GM12878 (cell line): ENCODE results near the gene TBC1D22B. TPM values are rescaled to one million over a fixed set of nuclear protein-coding genes. Genes with fewer than 3 reads are reported as not detected.

Experiments used
- ATAC-seq: fragments of 200-7000 bp; cut with Tn5 transposase; 3 replicates; pipeline ENCODE4 v1.9.1; 2020; ENCODE audit warnings: mild to moderate bottlenecking, moderate library complexity
- BruUV-seq: library from RNA; stranded (reverse); fragments of 400-500 nt; replicated peaks from 2 replicates; lab custom pipeline; 2021; lab: Mats Ljungman, UMichigan
- CTCF ChIA-PET: fragments of 300-600 bp; sonication (Branson Sonifier 250); formaldehyde crosslinking; extraction: SDS; loops from one replicate; lab custom pipeline; 2021; ENCODE audit warnings: inconsistent platforms; lab: Yijun Ruan, JAX
- POLR2A ChIA-PET: fragments of 350-600 bp; formaldehyde crosslinking; extraction: SDS; loops from one replicate; lab custom pipeline; 2021; ENCODE audit warnings: inconsistent platforms; lab: Charles Lee
- RAD21 ChIA-PET: fragments of 300-600 bp; sonication (Branson Sonifier 250); formaldehyde crosslinking; loops from one replicate; lab custom pipeline; 2023; ENCODE audit warnings: antibody characterized with exemption; ENCODE audit not compliant: unreplicated experiment; lab: Charles Lee
- SMC1A ChIA-PET: fragments of 300-600 bp; sonication (Branson Sonifier 250); formaldehyde crosslinking; loops from one replicate; lab custom pipeline; 2023; ENCODE audit not compliant: unreplicated experiment, uncharacterized antibody; lab: Charles Lee
- DNase-seq: peaks from one replicate; pipeline ENCODE4 v3.0.0-alpha.2; 2011; ENCODE audit warnings: low read depth, low spot score
- FAIRE-seq: peaks from 3 replicates; lab custom pipeline; 2011; peaks lifted over from hg19 to GRCh38; lab: Jason Lieb, UNC
- H2AFZ ChIP-seq: 2 replicates; pipeline ENCODE4 v1.6.0; 2011; ENCODE audit warnings: low read depth, low read length, control low read depth; ENCODE audit not compliant: control insufficient read depth
- H3K27ac ChIP-seq: 2 replicates; pipeline ENCODE4 v1.5.1; 2011; ENCODE audit warnings: control low read depth; ENCODE audit not compliant: control insufficient read depth, insufficient read depth
- H3K27me3 ChIP-seq, 2 experiments: replicated peaks in 1 of 2; 2 replicates each; pipeline versions ENCODE4 v1.6.0 to v1.6.1; 2011; ENCODE audit warnings: low read length in 1 of 2; ENCODE audit not compliant: control insufficient read depth in 2 of 2, insufficient read depth in 2 of 2
- H3K36me3 ChIP-seq, 2 experiments: 2 replicates each; pipeline ENCODE4 v1.5.1; 2011; ENCODE audit warnings: low read length in 1 of 2; ENCODE audit not compliant: control insufficient read depth in 2 of 2, insufficient read depth in 2 of 2
- H3K4me1 ChIP-seq: 2 replicates; pipeline ENCODE4 v1.6.1; 2011; ENCODE audit warnings: mild to moderate bottlenecking, low read length, moderate library complexity, mixed read lengths; ENCODE audit not compliant: control insufficient read depth, insufficient read depth
- H3K4me2 ChIP-seq: 2 replicates; pipeline ENCODE4 v1.6.0; 2011; ENCODE audit warnings: control low read depth; ENCODE audit not compliant: control insufficient read depth, insufficient read depth
- H3K4me3 ChIP-seq: fragments of 200-600 bp; sonication (generic); 2 replicates; pipeline ENCODE4 v1.5.1; 2016
- H3K79me2 ChIP-seq: 2 replicates; pipeline ENCODE4 v1.6.0; 2011; ENCODE audit warnings: low read length; ENCODE audit not compliant: control insufficient read depth, insufficient read depth
- H3K9ac ChIP-seq: 2 replicates; pipeline ENCODE4 v1.8.0; 2011; ENCODE audit warnings: low read length, control low read depth, mixed read lengths; ENCODE audit not compliant: control insufficient read depth, insufficient read depth
- H3K9me3 ChIP-seq: replicated peaks from 3 replicates; pipeline ENCODE4 v1.5.1; 2011; ENCODE audit warnings: mild to moderate bottlenecking, low read length; ENCODE audit not compliant: control insufficient read depth, insufficient read depth
- H4K20me1 ChIP-seq: 2 replicates; pipeline ENCODE4 v1.6.0; 2011; ENCODE audit not compliant: control insufficient read depth, insufficient read depth
- BCL11A ChIP-seq: IDR thresholded peaks from 2 replicates; pipeline ENCODE4 v1.6.1; 2011; ENCODE audit warnings: low read depth, low read length
- CREM ChIP-seq: IDR thresholded peaks from 2 replicates; pipeline ENCODE4 v1.6.1; 2014; ENCODE audit warnings: antibody characterized with exemption, low read depth
- EED ChIP-seq: sonication (generic); IDR thresholded peaks from 2 replicates; pipeline ENCODE4 v1.6.1; 2016; ENCODE audit warnings: antibody characterized with exemption, low read depth
- GABPA ChIP-seq: IDR thresholded peaks from 2 replicates; pipeline ENCODE4 v1.6.1; 2014; ENCODE audit warnings: antibody characterized with exemption, low read depth, mild to moderate bottlenecking, inconsistent platforms
- IKZF2 ChIP-seq, 2 experiments: fragments of 450-650 bp; IDR thresholded peaks; 2 replicates each; pipeline ENCODE4 v1.6.1; 2017; ENCODE audit warnings: mild to moderate bottlenecking in 2 of 2, moderate library complexity in 2 of 2
- LARP7 ChIP-seq: fragments of 450-650 bp; IDR thresholded peaks from 2 replicates; pipeline ENCODE4 v1.6.1; 2017; ENCODE audit warnings: mild to moderate bottlenecking
- MTA3 ChIP-seq: IDR thresholded peaks from 2 replicates; pipeline ENCODE4 v1.6.1; 2012; ENCODE audit warnings: low read length, inconsistent platforms, borderline replicate concordance
- RBBP5 ChIP-seq: fragments of 200-600 bp; sonication (generic); conservative IDR thresholded peaks from 2 replicates; pipeline ENCODE4 v1.6.1; 2016
- SMAD1 ChIP-seq: fragments of 450-650 bp; IDR thresholded peaks from 2 replicates; pipeline ENCODE4 v1.6.1; 2018; ENCODE audit warnings: mild to moderate bottlenecking, low read depth; ENCODE audit not compliant: partially characterized antibody
- SP1 ChIP-seq: IDR thresholded peaks from one replicate; pipeline ENCODE4 v1.6.1; 2011; ENCODE audit warnings: low read depth, low read length
- SPI1 ChIP-seq: IDR thresholded peaks from 2 replicates; pipeline ENCODE4 v1.6.1; 2011; ENCODE audit warnings: low read depth, mild to moderate bottlenecking, low read length, moderate library complexity, borderline replicate concordance; ENCODE audit not compliant: insufficient read depth
- STAT1 ChIP-seq: fragments of 450-650 bp; conservative IDR thresholded peaks from 2 replicates; pipeline ENCODE4 v1.6.1; 2014; ENCODE audit warnings: antibody characterized with exemption, mild to moderate bottlenecking
- ZSCAN29 ChIP-seq: fragments of 450-650 bp; IDR thresholded peaks from 2 replicates; pipeline ENCODE4 v1.6.1; 2017; ENCODE audit warnings: mild to moderate bottlenecking, moderate library complexity
- WGBS: methylation state at CpG from one replicate; pipeline ENCODE4 v1.1.6; 2016; ENCODE audit warnings: low lambda C conversion rate; ENCODE audit not compliant: insufficient replicate concordance, insufficient coverage; ENCODE audit errors: missing lambda C conversion rate; 5-methylcytosine and 5-hydroxymethylcytosine counted together
- in situ Hi-C: fragments of 300-500 bp; cut with MboI; formaldehyde crosslinking; loops from 9 replicates; pipeline ENCODE4 v1.14.3; 2018; ENCODE audit warnings: mixed read lengths
- intact Hi-C: fragments of 100-400 bp; cut with micrococcal nuclease; formaldehyde crosslinking; loops from one replicate; pipeline ENCODE4 v1.14.2; 2022; ENCODE audit not compliant: unreplicated experiment
- polyA plus RNA-seq, 11 experiments: library from polyadenylated mRNA; depleted of rRNA in 4 of 11; unstranded in 6 of 11; stranded (reverse) in 5 of 11; fragments of >200 nt; fragmentation: Nextera tagmentation in 4 of 11; fragmentation: Illumina TruSeq in 1 of 11; extraction: Ambion mirVana in 4 of 11; extraction: Trizol in 1 of 11; gene quantifications; 1 replicate in 1 of 11; 2 replicates in 10 of 11; pipeline versions ENCODE4 v1.2.1 to v1.2.3, GENCODE V29; 2011 to 2016; ENCODE audit warnings: inconsistent platforms in 2 of 11, missing spikeins in 2 of 11, low read depth in 1 of 11
- total RNA-seq, 4 experiments: library from RNA; depleted of rRNA in 3 of 4; stranded (reverse); fragments of >200 nt in 3 of 4; fragmentation: Illumina TruSeq in 1 of 4; extraction: Trizol in 1 of 4; gene quantifications; 2 replicates each; pipeline versions ENCODE4 v1.2.1 to v1.2.3, GENCODE V29; 2013 to 2021
- TF ChIP-seq, protein P1 (sequence below): IDR thresholded peaks from 2 replicates; pipeline ENCODE4 v1.6.1; 2011; ENCODE audit warnings: low read depth, low read length, improper control_type of control experiment, borderline replicate concordance
- TF ChIP-seq, protein P2 (sequence below): fragments of 450-650 bp; IDR thresholded peaks from 2 replicates; pipeline ENCODE4 v1.6.1; 2014; ENCODE audit warnings: mild to moderate bottlenecking
- TF ChIP-seq, protein P3 (sequence below): fragments of 450-650 bp; IDR thresholded peaks from 2 replicates; pipeline ENCODE4 v1.6.1; 2017; ENCODE audit warnings: low read depth, mild to moderate bottlenecking, moderate library complexity
- TF ChIP-seq, protein P4 (sequence below): fragments of 450-650 bp; IDR thresholded peaks from 2 replicates; pipeline ENCODE4 v1.6.1; 2017; ENCODE audit warnings: mild to moderate bottlenecking, low read depth, inconsistent platforms; ENCODE audit not compliant: poor library complexity, severe bottlenecking
- TF ChIP-seq, protein P5 (sequence below): IDR thresholded peaks from 2 replicates; pipeline ENCODE4 v1.6.1; 2012; ENCODE audit warnings: low read depth, low read length, improper control_type of control experiment

TBC1D22B gene
- total and polyA plus RNA-seq, 10 of the 15 experiments (the other 5 are each of a cell fraction or from before 2014, with no cell fraction given): 3.4 to 18.7 (median 14.1) TPM

DNA sequence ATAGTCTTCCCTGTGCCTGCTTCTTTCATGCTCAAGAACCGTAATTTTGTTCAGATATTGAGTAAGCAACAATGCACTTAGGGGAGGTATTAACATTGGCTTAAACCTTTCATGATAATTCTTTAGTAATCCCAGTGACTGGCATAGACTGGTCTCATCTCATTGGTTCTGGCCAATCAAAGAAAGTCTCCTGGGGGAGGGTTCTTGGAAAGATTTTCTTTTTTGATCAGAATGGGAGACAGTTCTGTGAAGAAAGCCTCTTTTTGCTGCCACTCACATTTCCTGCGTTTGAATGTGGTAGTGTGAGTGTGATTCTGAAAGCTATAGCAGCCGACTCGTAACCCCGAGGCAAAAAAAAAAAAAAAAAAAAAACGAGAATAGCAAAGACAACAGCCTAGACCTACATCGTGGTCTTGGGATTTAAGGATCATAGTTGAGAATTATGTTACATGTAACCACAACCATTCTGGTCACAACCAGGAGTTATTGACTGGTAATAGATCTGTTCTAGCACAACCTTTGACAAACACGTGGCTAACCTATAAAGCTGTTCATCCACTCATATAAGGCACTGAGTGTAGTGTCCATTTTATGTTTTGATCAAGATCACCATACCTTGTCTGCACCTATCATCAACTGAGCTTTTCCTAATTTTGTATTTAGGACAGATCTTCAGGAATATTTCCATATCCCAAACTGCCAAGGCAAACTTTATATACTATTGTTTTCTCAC lies 15.4 kb downstream of the TBC1D22B start:
- peaks cover 5% of the 10 kb centered on the region for H3K79me2 ChIP-seq
- no peaks in the 10 kb centered on the region for H3K9me3 ChIP-seq
- H4K20me1 ChIP-seq: no peaks in the 10 kb centered on the region
- WGBS: 57% methylated on average over 8 of the region's 8 CpGs
- ChIA-PET RAD21 (no interaction called here), CTCF (interaction anchor here (0.9 to 1.6 kb wide), 2 partner anchors 41 to 53 kb away, joined by 3 to 5 read pairs; no protein-coding TSS in a partner anchor), POLR2A (interaction anchor here (0.6 kb wide), 2 partner anchors 11 to 31 kb away, joined by 5 to 8 read pairs; no protein-coding TSS in a partner anchor), SMC1A (no interaction called here)
- ATAC-seq: no peak
- no peak overlapping the region for H3K4me2 ChIP-seq
- H3K9ac ChIP-seq: no peak overlapping the region
- no peak overlapping the region for H2AFZ ChIP-seq
- DNase-seq: no peak
- no peak for FAIRE-seq
- H3K4me1 ChIP-seq: peaks cover 9% of the 10 kb centered on the region; the same call in 1 of the 2 replicates
- H3K4me3 ChIP-seq: no peak overlapping the region
- BruUV-seq: no TSS peak
- intact Hi-C loops (no loop called here), in situ Hi-C loops (no loop called here)
- H3K36me3 ChIP-seq: 0 out of 4 replicates have a peak, but pooled peaks cover 0 to 3% of the 10 kb centered on the region in 2 experiments
- H3K27ac ChIP-seq: no peak overlapping the region
- H3K27me3 ChIP-seq: no peaks in the 10 kb centered on the region
- TF ChIP-seq, protein P1, sequence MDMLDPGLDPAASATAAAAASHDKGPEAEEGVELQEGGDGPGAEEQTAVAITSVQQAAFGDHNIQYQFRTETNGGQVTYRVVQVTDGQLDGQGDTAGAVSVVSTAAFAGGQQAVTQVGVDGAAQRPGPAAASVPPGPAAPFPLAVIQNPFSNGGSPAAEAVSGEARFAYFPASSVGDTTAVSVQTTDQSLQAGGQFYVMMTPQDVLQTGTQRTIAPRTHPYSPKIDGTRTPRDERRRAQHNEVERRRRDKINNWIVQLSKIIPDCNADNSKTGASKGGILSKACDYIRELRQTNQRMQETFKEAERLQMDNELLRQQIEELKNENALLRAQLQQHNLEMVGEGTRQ: no peak
- TF ChIP-seq, protein P2, sequence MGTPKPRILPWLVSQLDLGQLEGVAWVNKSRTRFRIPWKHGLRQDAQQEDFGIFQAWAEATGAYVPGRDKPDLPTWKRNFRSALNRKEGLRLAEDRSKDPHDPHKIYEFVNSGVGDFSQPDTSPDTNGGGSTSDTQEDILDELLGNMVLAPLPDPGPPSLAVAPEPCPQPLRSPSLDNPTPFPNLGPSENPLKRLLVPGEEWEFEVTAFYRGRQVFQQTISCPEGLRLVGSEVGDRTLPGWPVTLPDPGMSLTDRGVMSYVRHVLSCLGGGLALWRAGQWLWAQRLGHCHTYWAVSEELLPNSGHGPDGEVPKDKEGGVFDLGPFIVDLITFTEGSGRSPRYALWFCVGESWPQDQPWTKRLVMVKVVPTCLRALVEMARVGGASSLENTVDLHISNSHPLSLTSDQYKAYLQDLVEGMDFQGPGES: no peak
- TF ChIP-seq CREM (no peak), LARP7 (no peak), STAT1 (no peak), RBBP5 (no peak), SPI1 (no peak), MTA3 (no peak), BCL11A (no peak), ZSCAN29 (no peak), GABPA (no peak), EED (no peak), SP1 (no peak), IKZF2 (IDR thresholded peaks at IDR 0.05) (no peak), SMAD1 (no peak)
- TF ChIP-seq, protein P3, sequence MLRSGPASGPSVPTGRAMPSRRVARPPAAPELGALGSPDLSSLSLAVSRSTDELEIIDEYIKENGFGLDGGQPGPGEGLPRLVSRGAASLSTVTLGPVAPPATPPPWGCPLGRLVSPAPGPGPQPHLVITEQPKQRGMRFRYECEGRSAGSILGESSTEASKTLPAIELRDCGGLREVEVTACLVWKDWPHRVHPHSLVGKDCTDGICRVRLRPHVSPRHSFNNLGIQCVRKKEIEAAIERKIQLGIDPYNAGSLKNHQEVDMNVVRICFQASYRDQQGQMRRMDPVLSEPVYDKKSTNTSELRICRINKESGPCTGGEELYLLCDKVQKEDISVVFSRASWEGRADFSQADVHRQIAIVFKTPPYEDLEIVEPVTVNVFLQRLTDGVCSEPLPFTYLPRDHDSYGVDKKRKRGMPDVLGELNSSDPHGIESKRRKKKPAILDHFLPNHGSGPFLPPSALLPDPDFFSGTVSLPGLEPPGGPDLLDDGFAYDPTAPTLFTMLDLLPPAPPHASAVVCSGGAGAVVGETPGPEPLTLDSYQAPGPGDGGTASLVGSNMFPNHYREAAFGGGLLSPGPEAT: no peak
- TF ChIP-seq, protein P4, sequence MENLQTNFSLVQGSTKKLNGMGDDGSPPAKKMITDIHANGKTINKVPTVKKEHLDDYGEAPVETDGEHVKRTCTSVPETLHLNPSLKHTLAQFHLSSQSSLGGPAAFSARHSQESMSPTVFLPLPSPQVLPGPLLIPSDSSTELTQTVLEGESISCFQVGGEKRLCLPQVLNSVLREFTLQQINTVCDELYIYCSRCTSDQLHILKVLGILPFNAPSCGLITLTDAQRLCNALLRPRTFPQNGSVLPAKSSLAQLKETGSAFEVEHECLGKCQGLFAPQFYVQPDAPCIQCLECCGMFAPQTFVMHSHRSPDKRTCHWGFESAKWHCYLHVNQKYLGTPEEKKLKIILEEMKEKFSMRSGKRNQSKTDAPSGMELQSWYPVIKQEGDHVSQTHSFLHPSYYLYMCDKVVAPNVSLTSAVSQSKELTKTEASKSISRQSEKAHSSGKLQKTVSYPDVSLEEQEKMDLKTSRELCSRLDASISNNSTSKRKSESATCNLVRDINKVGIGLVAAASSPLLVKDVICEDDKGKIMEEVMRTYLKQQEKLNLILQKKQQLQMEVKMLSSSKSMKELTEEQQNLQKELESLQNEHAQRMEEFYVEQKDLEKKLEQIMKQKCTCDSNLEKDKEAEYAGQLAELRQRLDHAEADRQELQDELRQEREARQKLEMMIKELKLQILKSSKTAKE: no peak
- TF ChIP-seq, protein P5, sequence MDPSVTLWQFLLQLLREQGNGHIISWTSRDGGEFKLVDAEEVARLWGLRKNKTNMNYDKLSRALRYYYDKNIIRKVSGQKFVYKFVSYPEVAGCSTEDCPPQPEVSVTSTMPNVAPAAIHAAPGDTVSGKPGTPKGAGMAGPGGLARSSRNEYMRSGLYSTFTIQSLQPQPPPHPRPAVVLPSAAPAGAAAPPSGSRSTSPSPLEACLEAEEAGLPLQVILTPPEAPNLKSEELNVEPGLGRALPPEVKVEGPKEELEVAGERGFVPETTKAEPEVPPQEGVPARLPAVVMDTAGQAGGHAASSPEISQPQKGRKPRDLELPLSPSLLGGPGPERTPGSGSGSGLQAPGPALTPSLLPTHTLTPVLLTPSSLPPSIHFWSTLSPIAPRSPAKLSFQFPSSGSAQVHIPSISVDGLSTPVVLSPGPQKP: no peak
